ENCODE measurements around the gene LRRC49. TPM values are rescaled to one million over a fixed set of nuclear protein-coding genes. Genes with fewer than 3 reads are reported as not detected.

LRRC49 gene
- total and polyA plus RNA-seq, 12 donors = 4.4 to 14.9 (median 8.4) TPM

DNA sequence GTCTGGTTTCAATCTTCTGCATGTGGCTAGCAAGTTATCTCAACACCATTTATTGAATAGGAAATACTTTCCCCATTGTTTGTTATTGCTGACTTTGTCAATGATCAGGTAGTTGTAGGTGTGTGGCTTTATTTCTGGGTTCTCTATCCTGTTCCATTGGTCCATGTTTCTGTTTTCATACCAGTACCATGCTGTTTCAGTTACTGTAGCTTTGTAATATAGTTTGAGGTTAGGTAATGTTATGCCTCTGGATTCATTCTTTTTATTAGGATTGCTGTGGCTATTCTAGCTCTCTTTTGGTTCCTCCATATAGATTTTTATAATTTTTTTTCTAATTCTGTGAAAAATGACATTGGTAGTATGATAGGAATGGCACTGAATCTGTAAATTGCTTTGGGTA is 58.3 kb downstream of the LRRC49 start:
- Histone ChIP-seq H3K4me1 (replicated peaks in 1 of 2) (no peaks in the 10 kb centered on the region), H3K27ac (no peak overlapping the region), H3K4me3 (no peak overlapping the region), H3K9me3 (replicated peaks in 1 of 3) (peaks cover 0 to 6% (median 0%) of the 10 kb centered on the region in 3 donors), H3K36me3 (replicated peaks in 1 of 2) (no peaks in the 10 kb centered on the region), H3K27me3 (no peaks in the 10 kb centered on the region)
- no peak for TF ChIP-seq POLR2A (IDR thresholded peaks at IDR 0.05)
- TF ChIP-seq, protein P1, sequence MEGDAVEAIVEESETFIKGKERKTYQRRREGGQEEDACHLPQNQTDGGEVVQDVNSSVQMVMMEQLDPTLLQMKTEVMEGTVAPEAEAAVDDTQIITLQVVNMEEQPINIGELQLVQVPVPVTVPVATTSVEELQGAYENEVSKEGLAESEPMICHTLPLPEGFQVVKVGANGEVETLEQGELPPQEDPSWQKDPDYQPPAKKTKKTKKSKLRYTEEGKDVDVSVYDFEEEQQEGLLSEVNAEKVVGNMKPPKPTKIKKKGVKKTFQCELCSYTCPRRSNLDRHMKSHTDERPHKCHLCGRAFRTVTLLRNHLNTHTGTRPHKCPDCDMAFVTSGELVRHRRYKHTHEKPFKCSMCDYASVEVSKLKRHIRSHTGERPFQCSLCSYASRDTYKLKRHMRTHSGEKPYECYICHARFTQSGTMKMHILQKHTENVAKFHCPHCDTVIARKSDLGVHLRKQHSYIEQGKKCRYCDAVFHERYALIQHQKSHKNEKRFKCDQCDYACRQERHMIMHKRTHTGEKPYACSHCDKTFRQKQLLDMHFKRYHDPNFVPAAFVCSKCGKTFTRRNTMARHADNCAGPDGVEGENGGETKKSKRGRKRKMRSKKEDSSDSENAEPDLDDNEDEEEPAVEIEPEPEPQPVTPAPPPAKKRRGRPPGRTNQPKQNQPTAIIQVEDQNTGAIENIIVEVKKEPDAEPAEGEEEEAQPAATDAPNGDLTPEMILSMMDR (IDR thresholded peaks at IDR 0.05) = no peak
- intact Hi-C loops (cut with DNase I) = no loop called here
- no peak for DNase-seq

DNA sequence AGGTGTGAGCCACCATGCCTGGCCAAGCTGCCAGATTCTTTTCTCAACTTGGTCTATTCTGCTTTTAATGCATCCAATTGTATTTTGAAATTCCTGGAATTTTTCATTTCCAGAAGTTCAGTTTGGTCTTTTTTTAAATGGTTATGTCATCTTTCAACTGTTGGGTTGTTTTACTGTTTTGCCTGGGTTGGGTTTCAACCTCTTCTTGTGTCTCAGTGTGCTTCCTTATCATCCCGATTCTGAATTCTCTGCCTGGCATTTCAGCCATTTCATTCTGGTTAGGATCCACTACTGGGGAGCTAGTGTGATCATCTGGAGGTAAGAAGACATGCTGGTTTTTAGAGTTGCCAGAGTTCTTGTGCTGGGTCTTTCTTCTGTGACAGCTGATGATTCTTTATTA is 61.5 kb downstream of the LRRC49 start:
- intact Hi-C loops (cut with DNase I) = no loop called here
- no peak for DNase-seq
- H3K9me3 ChIP-seq (replicated peaks in 1 of 3) = peaks cover 0 to 6% (median 0%) of the 10 kb centered on the region in 3 donors

DNA sequence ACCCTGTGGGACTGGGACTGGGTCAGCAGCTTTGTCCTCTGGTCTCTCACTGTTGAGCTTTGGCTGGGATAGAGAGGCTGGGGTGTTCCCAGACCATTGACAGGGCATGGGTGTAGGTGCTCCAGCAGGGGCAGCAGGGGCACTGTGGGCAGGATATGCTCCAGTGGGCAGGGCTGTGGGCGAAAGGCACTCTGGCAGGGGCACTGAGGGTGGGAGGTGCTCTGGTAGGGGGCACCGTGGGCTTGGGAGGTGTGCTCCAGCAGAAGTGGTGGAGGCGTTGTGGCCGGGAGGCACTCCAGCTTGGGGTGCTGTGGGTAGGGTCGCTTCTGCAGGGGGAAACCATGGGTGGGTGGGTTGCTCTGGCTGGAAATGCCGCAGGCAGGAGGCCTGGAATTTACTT is 62.1 kb downstream of the LRRC49 start:
- TF ChIP-seq POLR2A (IDR thresholded peaks at IDR 0.05) = no peak
- TF ChIP-seq, protein P1 (IDR thresholded peaks at IDR 0.05) = no peak
- WGBS, 4 donors = 89 to 100% (median 94%) methylated on average over 5 to 6 of the region's 6 CpGs
- H3K36me3 ChIP-seq (replicated peaks in 1 of 2) = no peaks in the 10 kb centered on the region
- H3K4me3 ChIP-seq = no peak overlapping the region
- no peak for DNase-seq
- peaks cover 0 to 6% (median 0%) of the 10 kb centered on the region in 3 donors for H3K9me3 ChIP-seq (replicated peaks in 1 of 3)
- no peak overlapping the region for H3K27ac ChIP-seq
- no peaks in the 10 kb centered on the region for H3K27me3 ChIP-seq
- intact Hi-C loops (cut with DNase I) = no loop called here
- H3K4me1 ChIP-seq (replicated peaks in 1 of 2) = no peaks in the 10 kb centered on the region

More for the DNA sequence above, 61.5 kb downstream of the LRRC49 start:
- H3K27me3 ChIP-seq = no peaks in the 10 kb centered on the region
- no peak overlapping the region for H3K4me3 ChIP-seq
- H3K4me1 ChIP-seq (replicated peaks in 1 of 2) = no peaks in the 10 kb centered on the region
- 76 to 95% (median 87%) methylated on average over 1 of the region's 1 CpG for WGBS, 4 donors
- no peaks in the 10 kb centered on the region for H3K36me3 ChIP-seq (replicated peaks in 1 of 2)
- TF ChIP-seq, protein P1 (IDR thresholded peaks at IDR 0.05) = no peak
- no peak for TF ChIP-seq POLR2A (IDR thresholded peaks at IDR 0.05)
- no peak overlapping the region for H3K27ac ChIP-seq

DNA sequence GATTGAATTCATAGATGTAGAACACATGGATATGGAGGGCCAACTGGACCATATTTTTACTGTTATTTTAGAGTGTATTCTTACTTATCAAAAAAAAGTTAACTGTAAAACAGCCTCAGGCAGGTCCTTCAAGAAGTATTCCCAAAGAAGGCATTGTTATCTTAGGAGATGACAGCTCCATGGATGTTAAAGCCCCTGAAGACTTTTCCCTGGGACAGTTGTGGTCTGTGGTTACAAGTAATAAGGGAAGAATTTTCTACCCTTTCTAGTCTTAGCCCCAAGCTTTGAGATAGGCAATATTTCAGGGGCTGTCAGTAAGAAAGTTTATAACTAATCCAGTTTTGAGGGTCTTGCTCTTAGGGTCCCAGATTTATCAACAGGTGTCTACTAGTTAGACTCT is 62.5 kb downstream of the LRRC49 start:
- no peak for TF ChIP-seq POLR2A (IDR thresholded peaks at IDR 0.05)
- TF ChIP-seq, protein P1 (IDR thresholded peaks at IDR 0.05) = no peak
- no peaks in the 10 kb centered on the region for H3K4me1 ChIP-seq (replicated peaks in 1 of 2)
- H3K27me3 ChIP-seq = no peaks in the 10 kb centered on the region
- H3K9me3 ChIP-seq (replicated peaks in 1 of 3) = peaks cover 0 to 6% (median 0%) of the 10 kb centered on the region in 3 donors
- H3K27ac ChIP-seq = no peak overlapping the region
- intact Hi-C loops (cut with DNase I) = no loop called here
- DNase-seq = no peak
- H3K4me3 ChIP-seq = no peak overlapping the region
- H3K36me3 ChIP-seq (replicated peaks in 1 of 2) = no peaks in the 10 kb centered on the region

Data from adrenal gland (tissue), 12 donors.